ENCODE measurements around the gene OR4K15. TPM values are rescaled to one million over a fixed set of nuclear protein-coding genes. Genes with fewer than 3 reads are reported as not detected.

The OR4K15 gene
- total RNA-seq, 1 experiment from 2014 or later = not detected

DNA sequence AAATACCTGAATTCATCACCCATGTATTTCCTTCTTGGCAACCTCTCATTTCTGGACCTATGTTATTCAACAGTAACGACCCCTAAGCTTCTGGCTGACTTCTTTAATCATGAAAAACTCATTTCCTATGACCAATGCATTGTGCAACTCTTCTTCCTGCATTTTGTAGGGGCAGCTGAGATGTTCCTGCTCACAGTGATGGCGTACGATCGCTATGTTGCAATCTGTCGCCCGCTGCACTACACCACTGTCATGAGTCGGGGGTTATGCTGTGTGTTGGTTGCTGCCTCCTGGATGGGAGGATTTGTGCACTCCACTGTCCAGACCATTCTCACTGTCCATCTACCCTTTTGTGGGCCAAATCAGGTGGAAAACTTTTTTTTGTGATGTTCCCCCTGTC, 26.9 kb downstream of the OR4K15 start:
- Histone ChIP-seq H3K79me2 (ENCODE audit: insufficient read depth, low read length) (no peaks in the 10 kb centered on the region), H3K27ac (ENCODE audit: insufficient read length, low read depth, low read length) (no peak overlapping the region), H3K27me3 (ENCODE audit: insufficient read depth, low read length) (no peaks in the 10 kb centered on the region), H4K91ac (ENCODE audit: insufficient read length, low read depth, low read length) (no peak overlapping the region), H3K23ac (ENCODE audit: insufficient read length, low read depth, low read length) (no peak overlapping the region), H4K8ac (replicated peaks; ENCODE audit: insufficient read length, low read depth, low read length) (no peak overlapping the region), H3K9ac (ENCODE audit: extremely low read depth, insufficient read length, low read length) (no peak overlapping the region), H3K4me2 (ENCODE audit: insufficient read depth, insufficient read length, low read length) (no peak overlapping the region), H3K4ac (ENCODE audit: low read depth, low read length) (no peak overlapping the region), H2BK5ac (ENCODE audit: insufficient read length, low read length) (no peak overlapping the region), H3K18ac (ENCODE audit: insufficient read length, low read depth, low read length) (no peak overlapping the region), H3K4me1 (ENCODE audit: insufficient read depth, low read length) (no peaks in the 10 kb centered on the region), H3K79me1 (ENCODE audit: insufficient read depth, low read depth, low read length, poor library complexity, severe bottlenecking) (no peaks in the 10 kb centered on the region), H3K23me2 (ENCODE audit: insufficient read length, low read depth, low read length, poor library complexity, severe bottlenecking) (no peaks in the 10 kb centered on the region), H2BK120ac (ENCODE audit: low read depth, low read length, poor library complexity, severe bottlenecking) (no peak overlapping the region), H4K5ac (ENCODE audit: insufficient read length, low read depth, low read length) (no peak overlapping the region), H2AFZ (ENCODE audit: low read length) (no peak overlapping the region), H4K20me1 (ENCODE audit: control insufficient read depth, insufficient read depth, insufficient read length) (no peaks in the 10 kb centered on the region), H3K9me3 (ENCODE audit: control insufficient read depth, low read depth, low read length) (peaks cover 68% of the 10 kb centered on the region), H2BK12ac (ENCODE audit: insufficient read length, low read depth, low read length) (no peak overlapping the region), H2BK15ac (ENCODE audit: low read depth, low read length) (no peak overlapping the region), H3K56ac (ENCODE audit: insufficient read length, low read depth, low read length) (no peak overlapping the region), H2AK5ac (ENCODE audit: insufficient read length, low read length) (no peak overlapping the region), H3T11ph (ENCODE audit: low read length) (no peak overlapping the region), H2BK20ac (ENCODE audit: low read depth, low read length, poor library complexity, severe bottlenecking) (no peak overlapping the region), H3K14ac (ENCODE audit: insufficient read depth, low read length) (no peak overlapping the region)
- TF ChIP-seq, protein P1, sequence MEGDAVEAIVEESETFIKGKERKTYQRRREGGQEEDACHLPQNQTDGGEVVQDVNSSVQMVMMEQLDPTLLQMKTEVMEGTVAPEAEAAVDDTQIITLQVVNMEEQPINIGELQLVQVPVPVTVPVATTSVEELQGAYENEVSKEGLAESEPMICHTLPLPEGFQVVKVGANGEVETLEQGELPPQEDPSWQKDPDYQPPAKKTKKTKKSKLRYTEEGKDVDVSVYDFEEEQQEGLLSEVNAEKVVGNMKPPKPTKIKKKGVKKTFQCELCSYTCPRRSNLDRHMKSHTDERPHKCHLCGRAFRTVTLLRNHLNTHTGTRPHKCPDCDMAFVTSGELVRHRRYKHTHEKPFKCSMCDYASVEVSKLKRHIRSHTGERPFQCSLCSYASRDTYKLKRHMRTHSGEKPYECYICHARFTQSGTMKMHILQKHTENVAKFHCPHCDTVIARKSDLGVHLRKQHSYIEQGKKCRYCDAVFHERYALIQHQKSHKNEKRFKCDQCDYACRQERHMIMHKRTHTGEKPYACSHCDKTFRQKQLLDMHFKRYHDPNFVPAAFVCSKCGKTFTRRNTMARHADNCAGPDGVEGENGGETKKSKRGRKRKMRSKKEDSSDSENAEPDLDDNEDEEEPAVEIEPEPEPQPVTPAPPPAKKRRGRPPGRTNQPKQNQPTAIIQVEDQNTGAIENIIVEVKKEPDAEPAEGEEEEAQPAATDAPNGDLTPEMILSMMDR (conservative IDR thresholded peaks at IDR 0.05) = no peak
- Mint-ChIP-seq H3K27ac (no peak overlapping the region), H3K27me3 (ENCODE audit: low read depth) (no peaks in the 10 kb centered on the region), H3K36me3 (ENCODE audit: insufficient read depth in 1 of 3, low read depth in 3 of 3) (peaks cover 2 to 9% (median 6%) of the 10 kb centered on the region in 3 experiments; a peak in 5 of 7 replicates), H3K4me3 (no peak overlapping the region), H3K9me3 (peaks cover 66 to 70% of the 10 kb centered on the region in 2 experiments), H3K4me1 (no peaks in the 10 kb centered on the region)
- no peak for DNase-seq
- WGBS (ENCODE audit: extremely low coverage, insufficient read length, low lambda C conversion rate) = no CpG with 5 or more reads among the region's 7 CpGs
